HCT116 (cell line): Measurements from ENCODE around the gene CNTN5. TPM values are rescaled to one million over a fixed set of nuclear protein-coding genes. Genes with fewer than 3 reads are reported as not detected.

ENCODE experiments used
- ATAC-seq: fragments of 200-7000 bp; cut with Tn5 transposase; 2 replicates; pipeline ENCODE4 v1.9.1; 2020; ENCODE audit warnings: mild to moderate bottlenecking, moderate library complexity
- BruUV-seq: library from RNA; stranded (reverse); fragments of 400-500 nt; replicated peaks from 2 replicates; lab custom pipeline; 2021; lab: Mats Ljungman, UMichigan
- CTCF ChIA-PET: fragments of 300-600 bp; sonication (Branson Sonifier 250); formaldehyde crosslinking; loops from one replicate; lab custom pipeline; 2021; ENCODE audit warnings: antibody characterized with exemption; lab: Charles Lee
- POLR2A ChIA-PET: fragments of 300-600, 350-600 bp; sonication (Branson Sonifier 250); formaldehyde crosslinking; loops from one replicate; lab custom pipeline; 2021; ENCODE audit warnings: antibody characterized with exemption; lab: Charles Lee
- RAD21 ChIA-PET, 2 experiments: fragments of 300-600 bp; sonication (Branson Sonifier 250); formaldehyde crosslinking; loops; one replicate each; lab custom pipeline; 2023; ENCODE audit warnings: low total read pairs in 2 of 2; ENCODE audit not compliant: uncharacterized antibody in 2 of 2, unreplicated experiment in 2 of 2, low non-redundant PET in 1 of 2; lab: Charles Lee
- DNase-seq: peaks from one replicate; pipeline ENCODE4 v3.0.0-alpha.2; 2010; ENCODE audit warnings: low read depth, low spot score
- H2AFZ ChIP-seq: fragments of 200-600 bp; shearing (Covaris generic), sonication (generic); 2 replicates; pipeline ENCODE4 v1.6.1; 2017; ENCODE audit warnings: low read depth, mixed run types, mixed read lengths, antibody characterized with exemption, low read length; ENCODE audit not compliant: poor library complexity, severe bottlenecking
- H3K27ac ChIP-seq: 2 replicates; pipeline ENCODE4 v1.5.1; 2012; ENCODE audit warnings: low read depth, low read length
- H3K27me3 ChIP-seq: fragments of 200-600 bp; sonication (generic); 2 replicates; pipeline ENCODE4 v1.6.1; 2016; ENCODE audit warnings: mixed run types, low read length, mixed read lengths; ENCODE audit not compliant: insufficient read depth
- H3K36me3 ChIP-seq, 2 experiments: fragments of 200-500 bp in 1 of 2; fragments of 200-600 bp in 1 of 2; sonication (Bioruptor generic) in 1 of 2; sonication (generic) in 1 of 2; 2 replicates each; pipeline versions ENCODE4 v1.5.1 to v1.6.1; 2014 to 2016; ENCODE audit warnings: low read length in 2 of 2, inconsistent platforms in 1 of 2, mixed read lengths in 1 of 2, mixed run types in 1 of 2; ENCODE audit not compliant: insufficient read depth in 2 of 2, control insufficient read depth in 1 of 2
- H3K4me1 ChIP-seq, 2 experiments: fragments of 200-600 bp in 1 of 2; sonication (generic) in 1 of 2; 2 replicates each; pipeline versions ENCODE4 v1.5.1 to v1.6.1; 2012 to 2017; ENCODE audit warnings: low read length in 2 of 2, inconsistent platforms in 1 of 2, mild to moderate bottlenecking in 1 of 2, mixed read lengths in 1 of 2, mixed run types in 1 of 2, moderate library complexity in 1 of 2; ENCODE audit not compliant: insufficient read depth in 2 of 2, control insufficient read depth in 1 of 2
- H3K4me2 ChIP-seq: fragments of 200-600 bp; sonication (generic); 2 replicates; pipeline ENCODE4 v1.6.1; 2017; ENCODE audit warnings: mixed run types, low read length, mixed read lengths
- H3K4me3 ChIP-seq, 2 experiments: fragments of 200-600 bp in 1 of 2; sonication (generic) in 1 of 2; replicated peaks in 1 of 2; 2 replicates each; pipeline ENCODE4 v1.5.1; 2011 to 2016; ENCODE audit warnings: low read length in 2 of 2, control low read depth in 1 of 2, low read depth in 1 of 2, mild to moderate bottlenecking in 1 of 2, mixed read lengths in 1 of 2, mixed run types in 1 of 2
- H3K79me2 ChIP-seq: fragments of 200-600 bp; sonication (generic); 2 replicates; pipeline ENCODE4 v1.6.1; 2017; ENCODE audit warnings: mild to moderate bottlenecking, mixed run types, low read length, moderate library complexity, mixed read lengths; ENCODE audit not compliant: insufficient read depth
- H3K9ac ChIP-seq: fragments of 200-600 bp; sonication (generic); 2 replicates; pipeline ENCODE4 v1.6.1; 2016; ENCODE audit warnings: low read length, mixed read lengths
- H3K9me2 ChIP-seq: fragments of 200-600 bp; sonication (generic), shearing (Covaris generic); 2 replicates; pipeline ENCODE4 v1.6.1; 2017; ENCODE audit warnings: mixed run types, mild to moderate bottlenecking, moderate library complexity; ENCODE audit not compliant: insufficient read depth
- H3K9me3 ChIP-seq, 2 experiments: fragments of 200-500 bp in 1 of 2; fragments of 200-600 bp in 1 of 2; sonication (Bioruptor generic) in 1 of 2; sonication (generic) in 1 of 2; 2 replicates each; pipeline ENCODE4 v1.6.1; 2014 to 2017; ENCODE audit warnings: low read length in 2 of 2, mixed read lengths in 2 of 2, inconsistent platforms in 1 of 2, low read depth in 1 of 2, mild to moderate bottlenecking in 1 of 2, mixed run types in 1 of 2, moderate library complexity in 1 of 2; ENCODE audit not compliant: control insufficient read depth in 1 of 2, insufficient read depth in 1 of 2
- H4K20me1 ChIP-seq: fragments of 200-600 bp; sonication (generic), shearing (Covaris generic); 2 replicates; pipeline ENCODE4 v1.6.1; 2017; ENCODE audit warnings: mixed run types, mild to moderate bottlenecking, moderate library complexity; ENCODE audit not compliant: insufficient read depth
- CBX3 ChIP-seq: IDR thresholded peaks from 2 replicates; pipeline ENCODE4 v1.6.1; 2012; ENCODE audit warnings: low read depth
- EGR1 ChIP-seq: IDR thresholded peaks from 2 replicates; pipeline ENCODE4 v1.6.1; 2012; ENCODE audit warnings: low read depth
- EZH2 ChIP-seq: fragments of 200-600 bp; sonication (generic); IDR thresholded peaks from 2 replicates; pipeline ENCODE4 v1.6.1; 2017; ENCODE audit warnings: antibody characterized with exemption, mixed run types
- EZH2phosphoT487 ChIP-seq: fragments of 200-600 bp; IDR thresholded peaks from 2 replicates; pipeline ENCODE4 v1.6.1; 2018; ENCODE audit warnings: antibody characterized with exemption, borderline replicate concordance
- FOSL1 ChIP-seq: IDR thresholded peaks from 2 replicates; pipeline ENCODE4 v1.6.1; 2012; ENCODE audit warnings: low read depth
- JUND ChIP-seq: IDR thresholded peaks from 2 replicates; pipeline ENCODE4 v1.6.1; 2012
- POLR2A ChIP-seq: IDR thresholded peaks from 2 replicates; pipeline ENCODE4 v1.7.0; 2011; ENCODE audit warnings: borderline replicate concordance; ENCODE audit not compliant: insufficient read depth, insufficient read length; ENCODE audit errors: extremely low read depth
- POLR2AphosphoS5 ChIP-seq: IDR thresholded peaks from 2 replicates; pipeline ENCODE4 v1.6.1; 2011; ENCODE audit warnings: mild to moderate bottlenecking, low read depth, low read length, moderate library complexity
- RAD21 ChIP-seq: IDR thresholded peaks from 2 replicates; pipeline ENCODE4 v1.6.1; 2012; ENCODE audit warnings: low read depth, mild to moderate bottlenecking
- SP1 ChIP-seq: IDR thresholded peaks from 2 replicates; pipeline ENCODE4 v1.6.1; 2012; ENCODE audit warnings: low read depth
- SRF ChIP-seq: IDR thresholded peaks from 2 replicates; pipeline ENCODE4 v1.6.1; 2012; ENCODE audit warnings: low read depth
- TCF7L2 ChIP-seq: IDR thresholded peaks from 2 replicates; pipeline ENCODE4 v1.7.0; 2011; ENCODE audit warnings: borderline replicate concordance, inconsistent platforms; ENCODE audit not compliant: insufficient read depth, insufficient read length; ENCODE audit errors: extremely low read depth
- ZFX ChIP-seq: fragments of 450-650 bp; IDR thresholded peaks from 2 replicates; pipeline ENCODE4 v1.6.1; 2017
- ZNF274 ChIP-seq: fragments of 200-500 bp; sonication (Bioruptor generic); IDR thresholded peaks from 2 replicates; pipeline ENCODE4 v1.6.1; 2014; ENCODE audit warnings: mild to moderate bottlenecking, low read depth, low read length, inconsistent platforms
- intact Hi-C: fragments of 100-400 bp; cut with micrococcal nuclease; formaldehyde crosslinking; loops from 2 replicates; pipeline ENCODE4 v1.10.0; 2022
- total RNA-seq: library from RNA; stranded (reverse); gene quantifications from one replicate; pipeline ENCODE4 v1.2.1, GENCODE V29; 2021; ENCODE audit not compliant: unreplicated experiment
- TF ChIP-seq, protein P1 (sequence below): IDR thresholded peaks from 2 replicates; pipeline ENCODE4 v1.6.1; 2012; ENCODE audit warnings: low read depth
- TF ChIP-seq, protein P2 (sequence below), 3 experiments: fragments of 200-600 bp in 1 of 3; sonication (generic) in 1 of 3; IDR thresholded peaks in 2 of 3; conservative IDR thresholded peaks in 1 of 3; 2 replicates each; pipeline ENCODE4 v1.5.1; 2012 to 2017; ENCODE audit warnings: low read depth in 2 of 3, low read length in 2 of 3, antibody characterized with exemption in 1 of 3, borderline replicate concordance in 1 of 3, control low read depth in 1 of 3, mild to moderate bottlenecking in 1 of 3, mixed read lengths in 1 of 3, mixed run types in 1 of 3, moderate library complexity in 1 of 3; ENCODE audit not compliant: insufficient read depth in 1 of 3
- TF ChIP-seq, protein P3 (sequence below): IDR thresholded peaks from 2 replicates; pipeline ENCODE4 v1.6.1; 2012

CNTN5 gene
- total RNA-seq, 1 experiment from 2014 or later: not detected

DNA sequence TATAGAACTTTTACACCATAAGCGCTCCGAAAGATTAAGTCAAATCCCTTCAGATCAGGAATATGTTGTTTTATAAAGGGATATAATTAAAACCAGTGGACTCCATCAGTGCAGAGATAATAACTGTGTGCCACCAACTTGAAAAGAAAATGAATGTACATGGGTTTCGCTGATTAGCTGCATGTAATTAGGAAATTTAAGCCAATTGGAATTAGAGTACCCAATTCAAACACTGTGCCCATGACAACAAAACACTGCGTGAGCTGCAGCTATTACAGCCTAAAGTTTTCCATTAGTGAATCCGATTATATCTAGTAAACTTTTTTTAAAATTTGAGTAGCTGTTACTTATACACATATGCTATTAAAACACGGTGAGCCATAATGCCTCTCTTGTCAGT lies 1274.0 kb downstream of the CNTN5 start:
- H2AFZ ChIP-seq: no peak overlapping the region
- TF ChIP-seq FOSL1 (no peak), CBX3 (no peak), EZH2phosphoT487 (no peak), RAD21 (no peak), POLR2A (no peak), JUND (no peak), POLR2AphosphoS5 (no peak), ZNF274 (no peak), EGR1 (no peak), TCF7L2 (no peak), SP1 (no peak), EZH2 (no peak), ZFX (no peak), SRF (no peak)
- TF ChIP-seq, protein P1, sequence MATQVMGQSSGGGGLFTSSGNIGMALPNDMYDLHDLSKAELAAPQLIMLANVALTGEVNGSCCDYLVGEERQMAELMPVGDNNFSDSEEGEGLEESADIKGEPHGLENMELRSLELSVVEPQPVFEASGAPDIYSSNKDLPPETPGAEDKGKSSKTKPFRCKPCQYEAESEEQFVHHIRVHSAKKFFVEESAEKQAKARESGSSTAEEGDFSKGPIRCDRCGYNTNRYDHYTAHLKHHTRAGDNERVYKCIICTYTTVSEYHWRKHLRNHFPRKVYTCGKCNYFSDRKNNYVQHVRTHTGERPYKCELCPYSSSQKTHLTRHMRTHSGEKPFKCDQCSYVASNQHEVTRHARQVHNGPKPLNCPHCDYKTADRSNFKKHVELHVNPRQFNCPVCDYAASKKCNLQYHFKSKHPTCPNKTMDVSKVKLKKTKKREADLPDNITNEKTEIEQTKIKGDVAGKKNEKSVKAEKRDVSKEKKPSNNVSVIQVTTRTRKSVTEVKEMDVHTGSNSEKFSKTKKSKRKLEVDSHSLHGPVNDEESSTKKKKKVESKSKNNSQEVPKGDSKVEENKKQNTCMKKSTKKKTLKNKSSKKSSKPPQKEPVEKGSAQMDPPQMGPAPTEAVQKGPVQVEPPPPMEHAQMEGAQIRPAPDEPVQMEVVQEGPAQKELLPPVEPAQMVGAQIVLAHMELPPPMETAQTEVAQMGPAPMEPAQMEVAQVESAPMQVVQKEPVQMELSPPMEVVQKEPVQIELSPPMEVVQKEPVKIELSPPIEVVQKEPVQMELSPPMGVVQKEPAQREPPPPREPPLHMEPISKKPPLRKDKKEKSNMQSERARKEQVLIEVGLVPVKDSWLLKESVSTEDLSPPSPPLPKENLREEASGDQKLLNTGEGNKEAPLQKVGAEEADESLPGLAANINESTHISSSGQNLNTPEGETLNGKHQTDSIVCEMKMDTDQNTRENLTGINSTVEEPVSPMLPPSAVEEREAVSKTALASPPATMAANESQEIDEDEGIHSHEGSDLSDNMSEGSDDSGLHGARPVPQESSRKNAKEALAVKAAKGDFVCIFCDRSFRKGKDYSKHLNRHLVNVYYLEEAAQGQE: no peak
- TF ChIP-seq, protein P2, sequence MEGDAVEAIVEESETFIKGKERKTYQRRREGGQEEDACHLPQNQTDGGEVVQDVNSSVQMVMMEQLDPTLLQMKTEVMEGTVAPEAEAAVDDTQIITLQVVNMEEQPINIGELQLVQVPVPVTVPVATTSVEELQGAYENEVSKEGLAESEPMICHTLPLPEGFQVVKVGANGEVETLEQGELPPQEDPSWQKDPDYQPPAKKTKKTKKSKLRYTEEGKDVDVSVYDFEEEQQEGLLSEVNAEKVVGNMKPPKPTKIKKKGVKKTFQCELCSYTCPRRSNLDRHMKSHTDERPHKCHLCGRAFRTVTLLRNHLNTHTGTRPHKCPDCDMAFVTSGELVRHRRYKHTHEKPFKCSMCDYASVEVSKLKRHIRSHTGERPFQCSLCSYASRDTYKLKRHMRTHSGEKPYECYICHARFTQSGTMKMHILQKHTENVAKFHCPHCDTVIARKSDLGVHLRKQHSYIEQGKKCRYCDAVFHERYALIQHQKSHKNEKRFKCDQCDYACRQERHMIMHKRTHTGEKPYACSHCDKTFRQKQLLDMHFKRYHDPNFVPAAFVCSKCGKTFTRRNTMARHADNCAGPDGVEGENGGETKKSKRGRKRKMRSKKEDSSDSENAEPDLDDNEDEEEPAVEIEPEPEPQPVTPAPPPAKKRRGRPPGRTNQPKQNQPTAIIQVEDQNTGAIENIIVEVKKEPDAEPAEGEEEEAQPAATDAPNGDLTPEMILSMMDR (IDR thresholded peaks at IDR 0.05 in 2 of 3, conservative IDR thresholded peaks at IDR 0.05 in 1 of 3; ENCODE audit: borderline replicate concordance in 1 of 3, insufficient read depth in 1 of 3, low read depth in 2 of 3, low read length in 2 of 3): no peak
- TF ChIP-seq, protein P3, sequence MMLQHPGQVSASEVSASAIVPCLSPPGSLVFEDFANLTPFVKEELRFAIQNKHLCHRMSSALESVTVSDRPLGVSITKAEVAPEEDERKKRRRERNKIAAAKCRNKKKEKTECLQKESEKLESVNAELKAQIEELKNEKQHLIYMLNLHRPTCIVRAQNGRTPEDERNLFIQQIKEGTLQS: no peak
- no TSS peak for BruUV-seq
- no peak overlapping the region for H3K4me3 ChIP-seq
- no peak overlapping the region for H3K4me2 ChIP-seq
- H3K4me1 ChIP-seq: no peaks in the 10 kb centered on the region
- no peak for ATAC-seq
- H3K9me3 ChIP-seq: no peaks in the 10 kb centered on the region
- no peaks in the 10 kb centered on the region for H3K27me3 ChIP-seq
- no peaks in the 10 kb centered on the region for H3K36me3 ChIP-seq
- no peaks in the 10 kb centered on the region for H3K79me2 ChIP-seq
- H3K27ac ChIP-seq: no peak overlapping the region
- ChIA-PET POLR2A (no interaction called here), CTCF (no interaction called here), RAD21 (no interaction called here)
- no peak overlapping the region for H3K9ac ChIP-seq
- H4K20me1 ChIP-seq: no peaks in the 10 kb centered on the region
- intact Hi-C loops: no loop called here
- DNase-seq: no peak
- no peaks in the 10 kb centered on the region for H3K9me2 ChIP-seq
